ENCODE measurements around the gene C1QTNF4. TPM values are rescaled to one million over a fixed set of nuclear protein-coding genes. Genes with fewer than 3 reads are reported as not detected.
A peak's percentile ranks its signal among the peaks of the same experiment; 100 is the strongest.

C1QTNF4 gene
- polyA plus RNA-seq, 3 donors: 0.84 TPM; not detected in 2

DNA sequence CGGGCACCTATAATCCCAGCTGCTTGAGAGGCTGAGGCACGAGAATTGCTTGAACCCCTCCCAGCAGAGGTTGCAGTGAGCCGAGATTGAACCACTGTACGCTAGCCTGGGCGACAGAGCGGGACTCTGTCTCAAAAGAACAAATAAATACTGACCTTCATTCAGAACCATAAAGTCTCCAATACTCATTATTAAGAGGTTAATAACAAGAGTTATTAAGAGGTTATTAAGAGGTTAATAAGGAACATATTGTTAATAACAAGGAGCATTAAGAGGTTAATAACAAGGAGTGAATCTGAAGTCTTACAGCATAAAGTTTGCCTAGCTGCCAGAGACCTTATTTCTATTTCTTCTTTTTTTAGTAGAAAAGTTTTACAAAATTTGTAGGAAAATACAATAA is 48.9 kb downstream of the C1QTNF4 start:
- peaks cover 100% of the 10 kb centered on the region for H3K79me2 ChIP-seq (ENCODE audit: insufficient read depth, low read length)
- DNase-seq: no peak
- TF ChIP-seq, protein P1, sequence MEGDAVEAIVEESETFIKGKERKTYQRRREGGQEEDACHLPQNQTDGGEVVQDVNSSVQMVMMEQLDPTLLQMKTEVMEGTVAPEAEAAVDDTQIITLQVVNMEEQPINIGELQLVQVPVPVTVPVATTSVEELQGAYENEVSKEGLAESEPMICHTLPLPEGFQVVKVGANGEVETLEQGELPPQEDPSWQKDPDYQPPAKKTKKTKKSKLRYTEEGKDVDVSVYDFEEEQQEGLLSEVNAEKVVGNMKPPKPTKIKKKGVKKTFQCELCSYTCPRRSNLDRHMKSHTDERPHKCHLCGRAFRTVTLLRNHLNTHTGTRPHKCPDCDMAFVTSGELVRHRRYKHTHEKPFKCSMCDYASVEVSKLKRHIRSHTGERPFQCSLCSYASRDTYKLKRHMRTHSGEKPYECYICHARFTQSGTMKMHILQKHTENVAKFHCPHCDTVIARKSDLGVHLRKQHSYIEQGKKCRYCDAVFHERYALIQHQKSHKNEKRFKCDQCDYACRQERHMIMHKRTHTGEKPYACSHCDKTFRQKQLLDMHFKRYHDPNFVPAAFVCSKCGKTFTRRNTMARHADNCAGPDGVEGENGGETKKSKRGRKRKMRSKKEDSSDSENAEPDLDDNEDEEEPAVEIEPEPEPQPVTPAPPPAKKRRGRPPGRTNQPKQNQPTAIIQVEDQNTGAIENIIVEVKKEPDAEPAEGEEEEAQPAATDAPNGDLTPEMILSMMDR (IDR thresholded peaks at IDR 0.05): no peak
- H3K4me1 ChIP-seq (ENCODE audit: control insufficient read depth in 1 of 2, insufficient read depth in 2 of 2, low read length in 2 of 2): peaks cover 36 to 44% of the 10 kb centered on the region in 2 donors
- H3K4me2 ChIP-seq (replicated peaks; ENCODE audit: extremely low read depth, low read length, poor library complexity, severe bottlenecking): no peak overlapping the region
- WGBS (ENCODE audit: insufficient coverage): no CpG with 5 or more reads among the region's 6 CpGs
- no peak overlapping the region for H3K4me3 Mint-ChIP-seq
- intact Hi-C loops (cut with micrococcal nuclease): no loop called here
- H3K36me3 Mint-ChIP-seq: peaks cover 11 to 27% of the 10 kb centered on the region in 2 donors
- no peak overlapping the region for H3K4me3 ChIP-seq (replicated peaks in 1 of 3; ENCODE audit: low read depth in 2 of 3, low read length in 3 of 3)
- no peak overlapping the region for H2AFZ ChIP-seq (ENCODE audit: insufficient read depth, low read depth, low read length, poor library complexity, severe bottlenecking)
- peaks cover 74% of the 10 kb centered on the region for H4K20me1 ChIP-seq (ENCODE audit: insufficient read depth, low read length)
- H3K9me3 Mint-ChIP-seq: no peaks in the 10 kb centered on the region
- H3K27me3 ChIP-seq (ENCODE audit: control insufficient read depth in 2 of 2, insufficient read depth in 2 of 2, low read length in 2 of 2): no peaks in the 10 kb centered on the region
- H3K36me3 ChIP-seq (replicated peaks in 1 of 2; ENCODE audit: control insufficient read depth in 1 of 2, insufficient read depth in 2 of 2, low read length in 2 of 2): peaks cover 2 to 10% of the 10 kb centered on the region in 2 donors
- H3K4me1 Mint-ChIP-seq: peaks cover 49% of the 10 kb centered on the region
- no peak overlapping the region for H3K9ac ChIP-seq (ENCODE audit: insufficient read depth, low read length, poor library complexity, severe bottlenecking)
- peaks cover 0 to 2% (median 0%) of the 10 kb centered on the region in 3 donors for H3K27me3 Mint-ChIP-seq (ENCODE audit: low read depth in 3 of 3)
- H3K27ac Mint-ChIP-seq: no peak overlapping the region
- peak overlapping the region in 1 of 2 donors; percentile 2 for H3K27ac ChIP-seq (ENCODE audit: low read depth in 1 of 2, low read length in 2 of 2)
- no peaks in the 10 kb centered on the region for H3K9me3 ChIP-seq (replicated peaks in 1 of 2; ENCODE audit: control insufficient read depth in 1 of 2, insufficient read depth in 1 of 2, low read length in 2 of 2)

DNA sequence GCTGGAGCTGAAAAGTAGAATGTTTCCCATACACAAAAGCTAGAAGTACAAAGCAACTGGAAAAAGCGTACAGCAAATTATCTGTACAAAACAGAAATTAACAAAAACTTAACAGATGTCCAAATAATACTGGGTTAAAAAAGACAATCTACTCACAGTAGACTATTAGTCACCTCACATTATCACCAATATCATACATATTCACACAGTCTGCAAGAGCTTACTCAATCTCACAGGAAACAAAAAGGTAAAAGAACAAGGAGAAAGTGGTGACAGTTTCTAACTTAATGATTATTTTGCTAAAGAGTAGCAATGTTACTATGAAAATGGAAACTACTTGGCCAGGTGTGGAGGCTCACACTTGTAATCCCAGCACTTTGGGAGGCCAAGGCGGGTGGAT is 53.1 kb downstream of the C1QTNF4 start:
- Mint-ChIP-seq H3K36me3 (peaks cover 3 to 26% of the 10 kb centered on the region in 2 donors), H3K4me3 (no peak overlapping the region), H3K27me3 (ENCODE audit: low read depth in 3 of 3) (peaks cover 0 to 2% (median 0%) of the 10 kb centered on the region in 3 donors), H3K4me1 (peaks cover 41% of the 10 kb centered on the region), H3K9me3 (no peaks in the 10 kb centered on the region), H3K27ac (peak overlapping the region; percentile 54 to 89 (median 79))
- H3K9me3 ChIP-seq (replicated peaks in 1 of 2; ENCODE audit: control insufficient read depth in 1 of 2, insufficient read depth in 1 of 2, low read length in 2 of 2): no peaks in the 10 kb centered on the region
- no CpG with 5 or more reads among the region's 2 CpGs for WGBS (ENCODE audit: insufficient coverage)
- no peak overlapping the region for H3K9ac ChIP-seq (ENCODE audit: insufficient read depth, low read length, poor library complexity, severe bottlenecking)
- DNase-seq: no peak
- H3K4me1 ChIP-seq (ENCODE audit: control insufficient read depth in 1 of 2, insufficient read depth in 2 of 2, low read length in 2 of 2): peaks cover 3 to 19% of the 10 kb centered on the region in 2 donors
- H3K4me2 ChIP-seq (replicated peaks; ENCODE audit: extremely low read depth, low read length, poor library complexity, severe bottlenecking): no peak overlapping the region
- intact Hi-C loops (cut with micrococcal nuclease): no loop called here
- no peak overlapping the region for H3K4me3 ChIP-seq (replicated peaks in 1 of 3; ENCODE audit: low read depth in 2 of 3, low read length in 3 of 3)
- H3K36me3 ChIP-seq (replicated peaks in 1 of 2; ENCODE audit: control insufficient read depth in 1 of 2, insufficient read depth in 2 of 2, low read length in 2 of 2): peaks cover 0 to 16% of the 10 kb centered on the region in 2 donors
- H3K79me2 ChIP-seq (ENCODE audit: insufficient read depth, low read length): peaks cover 100% of the 10 kb centered on the region
- H3K27ac ChIP-seq (ENCODE audit: low read depth in 1 of 2, low read length in 2 of 2): peak overlapping the region in 1 of 2 donors; percentile 67
- H4K20me1 ChIP-seq (ENCODE audit: insufficient read depth, low read length): peaks cover 96% of the 10 kb centered on the region
- no peaks in the 10 kb centered on the region for H3K27me3 ChIP-seq (ENCODE audit: control insufficient read depth in 2 of 2, insufficient read depth in 2 of 2, low read length in 2 of 2)
- no peak overlapping the region for H2AFZ ChIP-seq (ENCODE audit: insufficient read depth, low read depth, low read length, poor library complexity, severe bottlenecking)
- TF ChIP-seq, protein P1 (IDR thresholded peaks at IDR 0.05): no peak

Measured in CD14-positive monocyte (primary cell).